ENCODE data around the gene LOX.
A peak's percentile ranks its signal among the peaks of the same experiment; 100 is the strongest.

Gene LOX, protein sequence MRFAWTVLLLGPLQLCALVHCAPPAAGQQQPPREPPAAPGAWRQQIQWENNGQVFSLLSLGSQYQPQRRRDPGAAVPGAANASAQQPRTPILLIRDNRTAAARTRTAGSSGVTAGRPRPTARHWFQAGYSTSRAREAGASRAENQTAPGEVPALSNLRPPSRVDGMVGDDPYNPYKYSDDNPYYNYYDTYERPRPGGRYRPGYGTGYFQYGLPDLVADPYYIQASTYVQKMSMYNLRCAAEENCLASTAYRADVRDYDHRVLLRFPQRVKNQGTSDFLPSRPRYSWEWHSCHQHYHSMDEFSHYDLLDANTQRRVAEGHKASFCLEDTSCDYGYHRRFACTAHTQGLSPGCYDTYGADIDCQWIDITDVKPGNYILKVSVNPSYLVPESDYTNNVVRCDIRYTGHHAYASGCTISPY

DNA sequence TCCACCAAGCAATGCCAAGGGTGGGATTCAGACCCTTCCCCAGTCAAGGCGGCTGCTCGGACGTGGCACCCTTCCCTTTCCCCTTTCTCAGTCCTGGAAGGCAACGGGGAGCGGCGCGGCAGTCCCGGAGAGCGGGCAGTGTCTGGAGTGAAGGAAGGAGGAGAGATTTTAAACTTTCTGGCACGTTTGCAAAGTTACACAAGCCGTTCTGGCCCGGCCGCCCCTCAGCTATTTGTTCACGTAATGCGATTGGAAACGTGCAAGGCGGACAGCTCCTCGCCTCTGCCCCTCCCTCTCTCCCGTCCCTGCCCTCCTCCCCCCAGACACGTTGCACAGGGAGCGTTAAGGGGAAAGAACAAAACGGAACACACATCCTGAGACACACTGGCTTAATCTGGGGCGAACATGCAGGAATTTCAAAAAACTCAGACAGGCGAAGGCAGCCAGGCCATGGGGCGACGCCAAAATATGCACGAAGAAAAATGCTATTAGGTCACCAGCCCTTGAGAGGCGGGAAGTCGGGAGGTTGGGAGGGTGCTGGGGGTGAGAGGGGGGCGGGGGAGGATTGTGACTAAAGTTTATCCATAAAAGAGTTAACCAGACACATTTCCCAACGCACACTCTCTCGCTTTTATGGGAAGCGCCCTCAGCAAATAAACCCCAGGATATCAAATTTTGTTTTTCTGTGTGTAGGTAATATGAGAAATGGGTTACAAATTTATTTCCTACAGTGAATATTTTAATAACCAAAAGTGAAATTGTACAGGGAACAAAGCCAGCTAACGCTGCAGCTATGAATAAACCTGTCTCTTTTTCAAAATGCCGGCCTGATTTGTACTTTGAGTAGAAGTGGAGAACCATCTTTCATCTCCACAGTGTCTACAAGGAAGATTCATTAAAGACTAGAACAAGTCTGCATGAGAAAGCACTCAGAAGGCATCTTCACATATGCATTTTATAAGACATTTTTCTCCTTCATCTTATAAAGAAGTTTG is at the start of gene LOX:
LOX (minus strand) TSS at position 144 of the 995 bp plus-strand sequence. CDS start 274 bp downstream, outside the sequence.
- no peak for DNase-seq

DNA sequence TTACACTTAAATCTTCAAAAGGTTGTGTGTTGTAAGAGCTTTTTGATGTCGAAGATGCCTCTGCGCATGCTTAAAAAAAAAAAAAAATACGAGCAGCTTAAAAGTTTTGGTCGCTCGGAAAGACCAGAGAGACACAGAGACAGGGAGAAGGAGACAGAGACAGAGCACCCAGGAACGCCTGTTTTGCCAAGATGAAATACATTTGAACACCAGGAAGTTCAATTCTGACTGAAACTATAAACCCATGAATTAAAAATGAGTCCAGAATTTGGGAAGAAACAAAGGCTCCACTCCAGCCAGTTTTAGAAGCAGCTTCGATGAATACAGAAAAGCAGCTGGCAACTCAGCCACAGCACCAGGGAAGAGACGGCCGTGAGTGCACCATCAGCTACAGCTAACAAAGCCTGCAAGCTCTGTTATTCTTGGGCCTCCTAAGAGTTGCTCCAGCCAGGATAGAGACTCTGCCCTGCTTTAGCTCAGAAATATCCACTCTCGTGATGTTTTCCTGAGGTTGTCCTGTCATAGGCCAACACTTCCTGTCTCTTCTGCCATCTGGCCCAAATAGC is 48.8 kb upstream of the LOX start:
- no peak for DNase-seq

DNA sequence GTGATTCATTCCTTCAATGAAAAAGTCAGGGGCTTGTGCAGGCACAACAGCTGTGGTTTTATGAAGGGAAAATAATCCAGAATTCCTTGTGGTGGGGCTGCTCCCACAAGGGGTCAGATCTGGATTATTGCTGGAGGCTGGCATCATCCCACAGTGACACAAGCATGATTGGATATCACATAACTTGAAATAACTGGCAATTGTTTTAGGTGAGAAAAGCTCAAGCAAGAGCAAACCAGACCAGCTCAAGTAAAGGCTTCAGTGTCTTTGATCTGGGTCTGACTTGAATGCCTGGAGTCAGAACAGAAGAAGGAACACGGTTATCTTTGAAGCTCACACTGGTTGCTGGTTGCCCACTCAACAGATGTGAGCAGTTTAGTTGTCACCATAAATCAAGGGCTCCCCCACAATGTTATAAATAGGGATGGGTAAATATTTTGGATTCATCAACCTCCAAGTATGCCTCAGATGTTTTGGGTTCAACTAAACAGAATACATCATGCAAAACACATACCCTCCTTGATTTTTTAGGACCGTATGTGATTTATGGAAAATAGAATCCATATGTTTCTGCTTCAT is 48.2 kb upstream of the LOX start:
- no peak for DNase-seq

DNA sequence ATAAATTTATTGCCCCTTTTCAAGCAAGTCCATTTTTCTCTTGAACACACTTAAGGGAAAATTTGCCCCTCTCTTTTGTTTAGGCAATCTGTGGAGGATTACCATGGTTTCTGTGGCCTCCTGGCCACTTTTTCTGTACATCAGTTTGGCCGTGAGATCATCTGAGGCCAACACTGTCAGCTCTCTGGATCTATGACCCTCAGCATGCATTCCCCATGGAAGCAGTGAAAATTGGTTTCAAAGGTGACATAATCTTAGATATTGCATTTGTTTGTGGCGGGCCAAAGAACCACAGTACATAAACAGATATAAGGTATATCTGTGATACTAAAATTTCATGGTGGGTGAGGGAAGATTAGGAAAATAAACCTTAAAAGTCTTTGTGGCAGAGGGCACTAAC is 46.7 kb upstream of the LOX start:
- no peak for DNase-seq

DNA sequence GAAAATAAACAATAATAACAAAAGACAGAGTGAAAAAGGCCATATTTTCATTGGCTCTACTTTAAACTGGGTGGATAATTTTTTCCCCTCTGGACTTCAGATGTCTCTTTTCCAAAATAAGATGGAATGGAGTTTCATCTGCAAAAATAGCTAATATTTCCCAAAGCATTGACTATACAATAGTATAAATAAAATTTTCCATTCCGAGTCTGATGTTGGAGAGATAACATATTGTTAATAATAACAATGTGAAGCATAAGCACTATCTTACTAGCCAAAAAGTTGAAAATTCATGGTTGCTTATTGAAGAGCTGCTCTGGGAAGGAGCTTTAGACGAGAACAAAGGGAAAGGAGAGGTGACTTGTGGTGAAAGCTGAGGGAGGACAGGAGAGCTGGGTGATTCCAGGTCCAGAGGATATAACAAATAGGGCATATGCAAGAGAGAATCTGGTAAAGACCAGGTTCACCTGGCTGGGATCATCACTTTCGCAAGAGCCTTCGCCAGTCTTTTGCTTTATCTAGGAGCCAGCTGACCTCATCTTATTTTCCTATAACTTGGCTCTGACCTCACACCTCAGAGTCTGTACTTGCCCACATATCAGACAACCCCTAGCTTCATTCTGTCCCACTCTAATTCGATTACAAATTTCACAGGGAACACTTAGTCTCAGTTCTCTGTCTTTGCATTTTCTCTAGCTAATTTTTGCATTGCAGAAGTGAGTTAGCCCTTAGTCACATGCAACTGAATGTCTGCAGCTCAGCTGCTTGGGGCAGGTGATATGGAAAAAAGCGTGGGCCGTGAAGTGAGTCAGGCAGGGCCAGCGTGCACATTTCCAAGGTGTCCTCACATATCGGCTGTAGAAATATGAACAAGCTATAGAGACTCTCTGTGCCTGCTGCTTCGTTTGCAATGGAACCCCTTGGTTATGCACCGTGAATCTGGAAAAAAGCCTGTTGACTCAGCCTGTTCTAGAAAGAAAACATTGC is 43.7 kb upstream of the LOX start:
- DNase-seq, result no peak

DNA sequence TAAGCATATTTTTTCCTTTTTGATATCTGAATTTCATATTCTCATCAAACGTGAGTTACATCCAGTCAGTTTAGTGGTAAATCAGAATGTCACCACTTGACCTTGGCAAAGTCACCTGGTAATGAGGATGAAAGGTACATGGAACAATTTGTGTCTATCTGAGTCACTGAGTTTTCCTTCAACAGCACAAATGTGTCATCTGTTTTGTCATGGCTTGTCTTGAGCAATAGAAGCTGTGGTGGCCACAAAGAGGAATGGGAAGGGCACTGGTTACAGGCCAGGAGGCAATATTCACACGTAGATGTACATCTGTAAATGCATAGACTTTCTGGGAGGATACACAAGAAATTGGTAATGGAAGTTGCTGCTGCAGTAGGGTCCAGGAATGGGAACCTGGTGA is 42.9 kb upstream of the LOX start:
- no peak for DNase-seq

DNA sequence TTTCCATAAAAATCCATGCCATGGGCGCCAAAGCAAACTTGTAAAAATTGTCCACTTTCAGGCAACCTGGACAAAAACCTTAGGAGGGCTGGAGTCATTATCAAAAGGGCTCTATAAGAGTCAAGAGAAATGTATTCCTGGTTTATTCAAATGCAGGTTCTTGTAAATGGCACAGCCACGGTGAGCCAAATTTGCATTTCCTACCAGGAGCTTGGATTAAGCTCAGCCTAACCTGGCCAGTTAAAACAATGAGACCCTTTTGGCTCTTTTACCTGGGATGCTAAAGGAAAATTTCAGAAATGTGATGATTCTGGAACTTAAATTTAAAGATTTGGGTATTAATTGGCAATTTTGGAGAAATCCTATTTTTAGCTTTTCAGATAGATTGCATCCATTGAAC is 42.4 kb upstream of the LOX start:
- DNase-seq, result no peak

DNA sequence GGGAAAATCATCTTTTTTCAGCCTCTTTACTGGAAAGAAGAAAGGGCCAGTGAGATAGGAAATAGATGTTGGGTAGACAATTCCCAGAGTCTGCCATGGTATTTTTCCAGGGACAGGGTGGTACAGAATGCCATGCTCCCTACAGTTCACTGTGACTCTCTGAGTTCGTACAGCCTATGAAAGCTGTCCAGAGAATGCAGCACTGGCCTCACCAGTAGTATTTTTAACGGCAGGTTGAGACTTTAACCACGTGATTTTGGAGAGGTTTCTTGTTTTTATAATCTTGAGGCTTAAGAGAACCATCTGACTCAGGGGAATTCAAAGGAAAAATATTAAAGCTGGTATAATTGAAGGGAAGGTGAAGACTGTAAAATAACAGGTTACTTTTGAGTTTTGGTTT is 41.1 kb upstream of the LOX start:
- no peak for DNase-seq

DNA sequence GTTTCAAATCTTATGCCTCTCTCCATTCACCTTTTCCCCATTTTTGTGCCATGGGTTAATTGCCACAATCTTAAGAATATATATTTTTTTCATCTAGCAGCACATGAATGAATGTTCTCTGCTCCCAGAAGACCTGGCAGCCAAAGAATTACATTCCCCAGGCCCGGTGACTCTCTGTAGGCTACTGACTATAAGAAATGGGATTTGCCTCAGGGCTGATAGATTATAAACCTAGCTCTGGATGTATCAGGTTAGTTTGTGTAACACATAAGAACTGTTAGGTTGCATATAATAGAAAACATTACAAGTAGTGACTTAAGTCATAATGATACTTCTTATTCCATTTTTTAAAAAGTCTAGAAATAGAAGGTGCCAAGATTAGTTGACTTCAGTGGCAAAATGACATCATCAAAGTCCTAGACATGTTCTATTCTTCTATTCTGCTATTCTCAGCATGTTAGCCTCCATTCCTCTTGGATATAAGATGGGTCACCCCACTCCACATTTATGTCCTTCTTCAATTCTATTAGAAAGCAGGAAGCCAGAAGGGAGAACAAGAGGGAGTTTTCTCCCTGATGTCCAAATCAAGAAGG is 40.4 kb upstream of the LOX start:
- no peak for DNase-seq

DNA sequence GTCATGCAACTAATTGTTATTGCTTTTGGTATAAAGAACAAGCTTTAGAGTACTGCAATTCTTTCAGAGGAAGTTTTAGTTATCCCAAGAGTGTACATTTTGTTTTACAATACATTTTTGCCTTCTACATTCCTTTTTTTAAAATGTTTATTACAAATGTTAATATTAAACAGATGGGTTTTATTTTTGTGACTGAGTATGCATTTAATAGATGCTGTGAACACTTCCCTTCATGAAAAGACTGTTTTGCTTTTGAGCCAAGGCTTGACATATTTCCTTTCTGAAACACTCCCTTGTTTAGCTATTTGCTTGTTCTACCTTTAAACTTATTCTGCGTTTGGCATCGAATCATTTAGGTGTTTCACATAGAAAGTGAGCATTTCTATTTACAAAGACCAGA is 36.4 kb upstream of the LOX start:
- no peak for DNase-seq

DNA sequence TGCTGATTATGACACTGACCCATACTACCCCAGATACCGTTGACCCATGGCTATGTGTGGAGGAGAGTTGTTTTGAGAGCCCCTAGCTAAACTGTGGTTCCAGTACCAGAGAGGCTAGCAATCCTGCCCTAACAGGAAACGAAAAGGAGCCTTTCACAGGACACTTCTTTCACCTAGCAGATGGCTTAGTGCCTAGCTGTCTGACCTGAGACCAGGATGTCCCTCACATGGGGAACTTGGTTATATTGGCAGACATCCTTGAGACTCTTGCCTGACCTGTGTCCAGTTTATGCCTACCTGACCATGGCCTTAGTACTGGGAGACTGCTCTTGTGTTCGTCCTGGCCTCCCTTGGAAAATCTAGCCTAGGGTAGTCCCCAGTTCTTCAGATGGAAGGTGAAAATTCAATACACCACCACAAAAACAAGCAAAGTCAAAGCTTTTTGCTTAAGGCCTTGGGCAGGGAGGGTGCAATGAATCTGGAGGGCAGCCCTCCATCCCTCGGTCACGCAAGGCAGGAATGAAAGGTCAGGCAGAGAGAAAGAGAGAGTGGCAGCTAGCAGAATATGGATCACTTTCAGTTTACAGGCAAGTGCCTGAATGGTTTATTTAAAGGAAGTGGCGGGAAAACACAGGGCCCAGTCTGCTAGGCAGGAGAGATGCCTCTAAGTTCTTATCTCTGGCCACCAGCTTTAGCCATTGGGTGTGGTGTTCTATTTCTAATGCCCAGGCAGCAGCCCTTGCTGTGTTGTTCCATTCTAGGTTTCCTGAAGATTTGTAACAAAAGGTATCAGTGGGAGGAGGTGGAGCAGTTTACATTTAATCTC is 34.9 kb upstream of the LOX start:
- DNase-seq, result no peak

DNA sequence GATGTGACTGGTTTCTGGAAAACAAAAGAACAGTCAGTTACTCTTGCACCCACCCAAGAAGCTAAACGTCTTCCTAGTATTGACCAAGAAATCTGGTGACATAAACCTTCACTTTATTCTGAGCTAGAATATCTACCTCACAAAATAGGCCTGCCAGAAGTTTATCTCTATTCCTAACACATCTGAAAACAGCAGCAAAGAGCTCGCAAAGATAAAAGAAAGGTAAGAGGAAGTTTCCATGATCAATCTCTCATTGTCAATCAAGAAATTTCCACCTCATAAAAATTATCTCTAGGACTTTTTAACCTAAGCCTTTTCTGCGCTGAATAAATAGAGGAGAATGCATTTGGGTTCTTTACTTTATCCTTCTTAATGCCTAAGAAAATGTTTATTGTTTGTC is 34.0 kb upstream of the LOX start:
- DNase-seq, result no peak

DNA sequence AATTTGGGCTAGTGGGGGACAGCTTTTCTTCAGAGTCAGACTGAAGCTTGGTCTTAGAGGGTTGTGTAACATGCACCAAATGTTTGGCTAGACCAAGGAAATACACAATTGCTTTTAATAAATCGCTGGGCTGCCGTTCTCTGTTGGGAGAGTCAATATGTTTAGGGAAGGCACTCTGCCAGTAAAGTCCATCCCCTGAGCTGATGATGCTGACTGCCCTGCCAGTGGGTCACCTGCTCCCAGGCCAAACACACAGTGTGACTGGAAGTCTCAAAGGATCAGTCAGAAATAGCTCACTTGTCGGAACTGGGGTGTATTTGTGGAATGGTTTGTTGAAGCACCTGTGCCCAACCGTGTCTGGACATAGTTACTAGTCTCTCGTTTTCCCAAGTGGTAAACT is 33.4 kb upstream of the LOX start:
- no peak for DNase-seq

DNA sequence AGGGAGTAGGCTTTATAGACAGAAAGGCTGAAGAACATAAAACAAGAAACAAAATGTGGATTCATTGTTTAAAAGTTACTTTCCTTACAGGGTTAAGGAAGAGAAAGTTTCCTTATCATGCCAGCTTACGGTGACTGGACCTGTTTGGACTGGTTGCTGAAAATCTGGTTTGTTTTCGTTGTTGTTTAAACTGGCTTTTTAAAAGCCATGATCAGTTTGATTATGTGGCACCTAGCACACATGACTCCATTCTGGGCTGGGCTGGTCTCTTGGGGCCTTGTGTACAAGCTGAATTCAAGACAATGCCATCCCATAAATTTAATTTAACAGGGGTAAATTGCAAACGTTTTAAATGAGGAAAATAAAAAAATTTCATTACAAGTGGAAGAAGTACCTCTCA is 32.9 kb upstream of the LOX start:
- DNase-seq, result no peak

DNA sequence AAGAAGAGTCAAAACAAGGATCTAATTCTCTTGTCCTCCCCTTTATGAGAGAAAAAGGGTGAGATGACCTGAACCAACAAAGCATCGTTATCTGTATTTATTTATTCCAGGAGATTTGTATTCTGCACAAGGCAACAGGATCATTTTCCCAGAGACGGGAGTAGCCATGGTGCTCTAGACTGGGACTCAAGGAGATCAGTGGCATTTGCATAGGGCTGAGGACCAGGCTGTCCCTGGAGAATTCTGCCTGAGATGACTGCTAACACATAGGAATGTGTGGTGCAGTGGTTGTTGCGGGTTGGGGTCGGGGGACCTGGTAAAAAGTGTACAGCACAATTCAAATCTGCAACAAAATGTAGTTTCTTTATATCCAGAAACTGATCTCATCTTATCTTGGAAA is 29.0 kb upstream of the LOX start:
- DNase-seq, result no peak

DNA sequence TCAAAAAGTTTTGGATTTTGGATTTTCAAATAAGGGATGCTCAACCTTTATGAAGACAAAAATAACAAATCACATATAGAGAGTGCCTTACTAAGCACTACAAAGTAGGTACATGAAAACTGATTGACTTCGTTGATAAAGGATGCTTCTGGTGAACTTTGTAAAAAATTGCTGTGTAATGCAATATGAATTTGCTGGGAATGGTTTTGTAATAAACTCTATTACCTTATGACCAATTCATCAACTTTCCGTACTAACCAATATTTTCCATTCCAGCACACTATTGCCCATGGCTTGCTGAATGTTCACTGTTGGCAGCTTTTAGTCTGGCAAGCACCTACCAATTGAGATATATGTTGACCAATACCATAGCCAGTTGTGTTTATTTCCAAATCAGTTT is 27.9 kb upstream of the LOX start:
- DNase-seq, result no peak

DNA sequence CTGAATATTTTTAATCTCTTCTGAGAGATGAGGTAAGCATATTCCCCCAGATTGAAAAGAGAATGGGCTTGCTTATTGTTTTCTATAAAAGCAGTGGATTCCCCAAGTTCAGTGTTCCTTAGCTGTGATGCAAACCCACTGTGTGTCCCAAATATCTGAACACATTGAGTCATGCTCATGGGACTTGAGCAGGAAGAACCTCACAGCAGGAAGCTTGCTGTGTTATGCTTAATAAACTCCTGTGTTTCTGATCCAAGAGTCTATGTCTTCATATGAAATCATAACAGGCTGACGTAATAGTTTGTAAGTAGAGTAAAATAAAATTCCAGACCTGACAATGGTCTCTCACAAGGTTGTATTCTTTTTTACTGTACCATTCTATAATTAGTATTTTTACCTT is 24.8 kb upstream of the LOX start:
- no peak for DNase-seq

DNA sequence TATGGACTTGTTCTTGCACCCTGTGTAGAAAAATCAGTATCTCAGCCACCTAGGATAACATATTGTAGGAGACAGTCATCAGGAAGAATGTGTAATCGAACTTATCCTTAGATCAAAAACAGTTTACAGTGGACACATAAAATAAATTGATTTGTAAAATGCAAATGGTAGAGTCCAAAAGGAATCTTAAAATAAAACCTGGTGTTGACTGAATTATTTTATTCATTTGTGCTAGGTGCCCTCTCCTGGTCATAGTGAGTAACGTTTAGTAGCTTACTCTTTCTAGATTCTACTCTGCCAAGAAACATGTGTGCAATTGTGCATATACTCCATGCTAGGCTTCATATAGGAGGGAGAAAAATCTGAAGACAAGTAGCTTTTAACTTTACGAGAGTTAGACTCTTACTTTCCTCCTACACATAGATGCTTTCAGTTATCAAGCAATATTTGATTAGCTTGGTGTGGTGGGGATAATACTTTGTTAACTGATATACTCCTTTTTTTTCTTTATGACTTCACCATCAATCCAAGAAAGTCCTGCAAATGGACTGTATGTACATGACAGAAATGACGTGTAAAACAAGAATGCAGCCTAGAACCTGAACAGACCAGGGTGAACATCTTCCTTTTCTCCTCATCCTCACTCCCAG is 23.7 kb upstream of the LOX start:
- peak; percentile 14 for DNase-seq

DNA sequence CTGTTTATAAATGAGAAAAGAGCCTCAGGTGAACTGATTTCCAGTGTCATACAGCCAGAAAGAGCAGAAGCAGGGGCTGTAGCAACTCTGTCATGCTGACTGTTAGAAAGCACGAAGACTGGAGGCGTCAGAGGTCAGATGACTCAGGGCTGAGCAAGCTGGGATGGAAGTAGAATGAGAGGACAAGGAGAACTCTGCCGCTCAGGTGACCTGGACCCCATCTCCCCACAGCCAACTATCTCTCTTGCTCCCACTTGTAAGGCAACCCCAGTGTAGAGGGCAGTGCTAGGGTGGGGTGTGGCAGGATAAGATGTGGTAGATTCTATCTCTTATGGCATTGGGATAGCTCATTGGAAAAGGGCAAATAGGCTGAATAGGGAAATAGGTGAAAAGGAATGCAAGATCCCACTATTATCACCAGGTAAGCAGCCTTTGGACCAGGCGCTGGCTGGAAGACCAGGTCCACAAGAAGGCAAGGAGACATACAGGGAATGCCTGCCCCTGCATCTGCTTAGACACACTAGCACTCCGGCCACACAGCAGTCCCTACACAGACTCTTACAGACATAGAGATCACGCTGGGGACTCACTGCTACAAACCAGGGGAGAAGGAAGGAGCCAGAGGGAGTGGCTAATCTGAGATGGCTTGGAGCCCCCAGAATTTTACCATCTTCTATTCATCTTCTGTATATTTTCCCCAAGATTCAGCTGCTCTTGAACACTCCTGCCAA is 21.2 kb upstream of the LOX start:
- DNase-seq, result no peak

All from NCI-H1105 (cell line).